GM12891 (cell line): Measurements from ENCODE around the gene DENND5B.

Experiments
- PAX5 ChIP-seq: IDR thresholded peaks from 2 replicates; pipeline ENCODE4 v1.6.1; 2011; ENCODE audit warnings: low read length, moderate library complexity, mild to moderate bottlenecking; ENCODE audit not compliant: insufficient read depth, severe bottlenecking
- POLR2A ChIP-seq: IDR thresholded peaks from 2 replicates; pipeline ENCODE4 v1.6.1; 2011; ENCODE audit warnings: low read depth, low read length, control low read depth
- POLR2AphosphoS5 ChIP-seq: IDR thresholded peaks from 2 replicates; pipeline ENCODE4 v1.6.1; 2011; ENCODE audit warnings: low read depth, low read length, control low read depth
- POU2F2 ChIP-seq: IDR thresholded peaks from 2 replicates; pipeline ENCODE4 v1.6.1; 2011; ENCODE audit warnings: low read depth, mild to moderate bottlenecking, control low read depth, low read length, moderate library complexity
- TAF1 ChIP-seq: IDR thresholded peaks from 2 replicates; pipeline ENCODE4 v1.6.1; 2011; ENCODE audit warnings: low read depth, low read length, control low read depth

- no peak for TF ChIP-seq POLR2A
- no peak for TF ChIP-seq POLR2AphosphoS5
- TF ChIP-seq POU2F2 = no peak
- no peak for TF ChIP-seq PAX5
- TF ChIP-seq TAF1 = no peak
Measured at GRCh38 chr12:31440134-31440533, 150.8 kb downstream of the DENND5B start.
